A204.1 (cell line): Measurements from ENCODE around the gene GAK.

Experiments
- FAIRE-seq: peaks from 2 replicates; lab custom pipeline; 2012; peaks lifted over from hg19 to GRCh38; lab: Jason Lieb, UNC

Gene GAK

DNA sequence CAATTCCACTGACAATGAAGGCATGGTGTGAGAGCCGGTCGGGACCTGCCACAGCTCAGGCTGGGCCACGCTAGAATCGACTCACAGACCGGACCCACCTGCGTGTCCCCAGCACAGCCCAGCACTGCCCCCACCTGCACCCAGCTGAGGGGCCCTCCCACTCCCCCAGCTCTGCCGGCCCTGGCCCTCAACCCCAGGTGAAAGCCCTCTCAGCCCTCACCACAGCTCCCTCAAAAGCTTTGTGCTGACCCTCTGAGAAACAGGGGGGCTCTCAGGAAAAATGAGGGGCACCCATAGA lies 25.1 kb downstream of the GAK start:
- FAIRE-seq: no peak

- FAIRE-seq: no peak
Observed at GRCh38 chr4:906339-907102, 25.6 kb downstream of the GAK start.

DNA sequence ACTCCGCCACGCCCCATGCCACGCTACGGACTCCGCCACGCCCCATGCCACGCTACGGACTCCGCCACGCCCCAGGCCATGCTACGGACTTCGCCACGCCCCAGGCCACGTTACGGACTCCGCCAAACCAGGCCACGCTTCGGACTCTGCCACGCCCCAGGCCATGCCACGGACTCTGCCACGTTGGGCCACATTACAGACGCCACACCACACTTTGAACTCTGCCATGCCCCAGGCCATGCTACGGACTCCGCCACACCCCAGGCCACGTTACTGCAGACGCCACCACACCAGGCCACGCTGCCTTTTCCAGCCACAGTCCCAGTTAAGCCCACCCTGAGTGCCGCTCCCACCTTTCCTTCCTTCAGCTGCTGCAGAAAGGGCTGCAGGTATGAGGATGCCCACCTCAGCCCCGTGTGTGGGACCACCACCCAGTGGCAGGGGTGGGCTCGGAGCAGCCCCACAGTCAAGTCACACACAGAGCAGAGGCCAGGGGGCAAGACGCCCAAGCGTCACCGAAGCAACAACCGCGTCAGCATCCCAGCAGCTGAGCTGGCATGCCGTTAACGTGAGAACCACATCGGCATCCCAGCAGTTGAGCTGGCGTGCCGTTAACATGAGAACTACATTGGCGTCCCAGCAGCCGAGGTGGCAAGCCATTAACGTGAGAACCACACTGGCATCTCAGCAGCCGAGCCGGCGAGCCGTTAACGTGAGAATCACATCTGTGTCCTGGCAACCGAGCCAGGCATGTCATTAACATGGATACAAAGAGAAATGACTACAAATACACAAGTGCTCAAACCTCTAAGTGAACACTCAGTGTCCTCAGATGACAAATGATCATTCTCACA lies 26.4 kb downstream of the GAK start:
- FAIRE-seq: no peak

- FAIRE-seq: no peak
Observed at GRCh38 chr4:903066-904046, 28.8 kb downstream of the GAK start.

DNA sequence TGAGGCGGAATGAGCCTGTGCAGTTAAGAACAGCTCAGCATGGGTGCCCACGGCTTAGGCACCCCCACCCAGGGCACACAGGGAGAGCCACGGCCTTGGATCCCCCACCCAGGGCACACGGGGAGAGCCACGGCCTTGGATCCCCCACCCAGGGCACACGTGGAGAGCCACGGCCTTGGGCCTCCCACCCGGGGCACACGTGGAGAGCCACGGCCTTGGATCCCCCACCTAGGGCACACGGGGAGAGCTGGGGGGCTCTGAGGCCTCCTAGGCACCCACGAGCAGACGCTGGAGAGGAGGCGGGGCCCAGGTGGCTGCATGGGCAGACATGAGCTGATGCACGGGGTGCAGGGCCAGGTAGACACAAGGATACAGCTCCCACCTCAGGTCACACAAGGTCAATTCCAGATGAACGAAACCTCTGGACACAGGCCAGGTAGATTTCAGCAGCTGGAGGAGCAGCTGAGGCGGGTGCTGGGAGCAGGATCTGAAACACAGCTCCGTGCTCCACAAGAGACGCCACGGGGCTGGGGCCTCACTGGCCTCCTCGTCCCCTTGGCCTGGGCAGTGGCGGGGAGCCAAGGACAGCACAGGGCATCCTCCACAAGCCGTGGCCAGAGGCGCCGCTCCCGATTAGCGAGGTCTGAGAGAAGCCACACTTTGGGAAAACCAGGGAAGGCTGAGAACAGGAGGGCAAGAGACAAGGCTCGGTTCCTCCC lies 30.8 kb downstream of the GAK start:
- no peak for FAIRE-seq

DNA sequence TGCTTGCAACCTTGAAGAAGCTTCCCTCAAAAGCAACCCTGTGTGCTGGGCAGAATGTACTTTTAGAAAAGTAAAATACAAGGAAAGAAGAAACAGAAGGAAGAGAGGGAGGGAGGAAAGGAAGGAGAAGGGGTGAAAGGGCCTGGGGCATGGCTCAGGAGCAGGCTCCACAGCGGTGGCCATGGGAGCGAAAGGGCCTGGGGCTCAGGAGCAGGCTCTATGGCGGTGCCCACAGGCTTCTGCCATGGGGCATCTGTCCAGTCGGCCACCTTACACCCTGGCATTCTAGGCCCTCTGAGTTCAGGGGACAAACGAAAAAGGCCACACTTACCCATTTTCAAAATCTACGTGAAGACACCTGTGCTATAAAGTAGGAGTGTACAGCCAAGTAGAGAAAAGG lies 31.4 kb downstream of the GAK start:
- no peak for FAIRE-seq

- FAIRE-seq: no peak
Observed at GRCh38 chr4:900073-900472, 32.0 kb downstream of the GAK start.

DNA sequence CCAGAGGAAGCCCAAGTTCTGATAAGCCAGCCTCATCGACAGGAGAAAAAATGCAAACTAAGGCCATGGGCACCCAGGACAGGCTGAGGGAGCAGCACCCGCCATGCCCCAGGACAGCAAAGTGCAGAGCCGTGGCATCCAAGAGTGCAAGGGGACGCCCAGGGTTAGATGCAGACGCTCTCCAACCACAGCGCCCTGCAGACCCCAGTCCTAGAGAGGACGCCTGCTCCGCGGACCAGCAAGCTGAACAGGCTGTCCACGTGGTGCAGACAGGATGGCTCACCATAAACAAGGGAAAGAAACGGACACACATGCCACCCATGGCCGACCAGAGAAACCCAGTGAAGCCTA lies 32.6 kb downstream of the GAK start:
- FAIRE-seq: no peak

- no peak for FAIRE-seq
Observed at GRCh38 chr4:898869-899555, 33.1 kb downstream of the GAK start.

- no peak for FAIRE-seq
Observed at GRCh38 chr4:898123-898522, 34.0 kb downstream of the GAK start.

GRCh38 chr4:896630-897029 lies 35.5 kb downstream of the GAK start:
- no peak for FAIRE-seq

GRCh38 chr4:896216-896615 lies 35.9 kb downstream of the GAK start:
- no peak for FAIRE-seq

DNA sequence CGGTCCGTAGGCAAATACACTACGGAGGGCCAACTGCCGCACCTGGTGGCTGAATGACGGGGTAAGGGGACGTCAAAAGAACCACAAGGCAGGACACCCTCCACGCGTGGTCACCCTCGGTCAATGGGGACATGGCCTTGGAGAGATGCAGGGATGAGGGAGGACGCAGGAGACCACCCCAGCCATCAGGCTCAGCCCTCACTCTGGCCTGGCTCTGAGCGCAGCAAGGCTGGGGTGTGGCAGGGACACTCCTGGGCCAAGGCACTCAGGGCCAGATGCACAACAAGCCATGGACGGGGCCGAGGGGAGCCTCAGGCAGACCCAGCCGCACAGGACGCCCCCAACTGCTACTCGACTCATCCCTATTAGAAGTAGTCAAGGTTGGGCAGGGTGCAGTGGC lies 36.5 kb downstream of the GAK start:
- no peak for FAIRE-seq

DNA sequence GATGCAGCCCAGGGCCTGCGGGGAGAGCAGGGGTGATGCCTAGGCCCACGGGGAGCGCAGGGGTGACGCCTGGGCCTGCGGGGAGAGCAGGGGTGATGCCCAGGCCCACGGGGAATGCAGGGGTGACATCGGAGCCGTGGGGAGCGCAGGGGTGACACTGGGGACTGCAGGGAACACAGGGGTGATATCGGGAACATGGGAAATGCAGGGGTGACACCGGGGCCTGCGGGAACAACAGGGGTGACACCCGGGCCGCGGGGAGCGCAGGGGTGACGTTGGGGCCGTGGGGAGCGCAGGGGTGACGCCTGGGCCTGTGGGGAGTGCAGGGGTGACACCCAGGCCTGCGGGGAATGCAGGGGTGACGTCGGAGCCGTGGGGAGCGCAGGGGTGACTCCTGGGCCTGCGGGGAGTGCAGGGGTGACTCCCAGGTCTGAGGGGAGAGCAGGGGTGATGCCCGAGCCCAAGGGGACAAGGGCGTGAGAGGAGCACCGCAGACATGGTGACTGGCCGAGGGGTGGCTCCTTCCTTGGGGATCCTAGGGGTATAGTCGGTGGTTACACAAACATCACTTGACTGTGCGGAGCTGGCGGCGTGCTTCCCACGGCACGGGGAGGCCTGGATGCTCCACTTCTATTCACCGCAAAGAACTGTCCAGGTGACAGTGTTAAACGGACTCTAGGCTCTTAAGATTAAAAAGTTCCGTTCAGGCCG lies 38.0 kb downstream of the GAK start:
- FAIRE-seq: no peak

DNA sequence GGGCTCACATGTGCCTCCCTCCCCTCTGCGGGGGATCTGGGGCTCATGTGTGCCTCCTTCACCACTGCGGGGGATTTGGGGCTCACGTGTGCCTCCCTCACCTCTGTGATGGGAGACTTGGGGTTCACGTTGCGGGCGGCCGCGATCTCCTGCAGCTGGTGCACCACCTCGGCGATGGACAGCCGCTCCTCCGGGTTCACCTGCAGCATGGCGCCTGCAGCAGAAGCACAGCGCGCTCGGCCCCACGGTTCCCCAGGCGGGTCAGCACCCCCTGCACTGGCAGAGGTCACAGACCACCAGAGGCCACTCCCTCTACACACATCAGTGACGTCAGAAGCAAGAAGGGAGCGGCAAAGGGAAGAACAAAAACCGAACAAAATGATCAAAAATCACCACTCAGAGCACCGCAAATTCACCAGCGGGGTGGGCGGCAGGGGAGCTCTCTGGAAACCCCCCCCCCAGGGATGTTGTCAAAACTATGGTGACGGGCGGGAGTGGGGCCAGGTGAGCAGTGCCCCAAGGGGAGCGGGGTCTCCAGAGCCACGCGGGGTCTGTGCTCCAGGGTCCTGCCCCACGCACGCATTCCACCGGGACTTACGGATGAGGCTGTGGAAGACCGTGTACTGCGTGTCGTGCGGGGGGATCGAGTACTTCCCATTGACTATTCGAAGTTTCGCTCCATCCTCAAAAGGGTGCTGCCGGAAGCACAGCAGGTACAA lies 38.7 kb downstream of the GAK start:
- FAIRE-seq: no peak

- FAIRE-seq: no peak
Observed at GRCh38 chr4:892780-893179, 39.3 kb downstream of the GAK start.

DNA sequence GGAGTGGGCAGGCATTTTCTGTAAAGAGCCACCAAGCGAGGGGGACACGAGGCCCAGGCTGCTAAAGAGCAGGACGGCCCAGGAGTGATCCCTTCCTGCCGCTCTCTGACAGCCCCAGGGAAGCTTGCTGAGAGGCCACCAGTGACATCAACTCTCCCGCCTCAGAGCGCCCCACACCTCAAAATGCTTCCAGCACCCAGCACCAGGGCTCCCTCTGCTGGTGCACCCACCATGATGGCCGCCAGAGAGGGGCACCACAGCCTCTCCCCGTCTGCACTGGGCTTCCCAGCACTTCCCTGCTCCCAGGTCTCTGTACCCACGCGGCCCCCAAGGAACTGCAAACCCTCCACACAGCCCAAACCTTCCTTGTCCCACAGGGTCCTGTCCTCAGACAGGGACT lies 40.4 kb downstream of the GAK start:
- no peak for FAIRE-seq

DNA sequence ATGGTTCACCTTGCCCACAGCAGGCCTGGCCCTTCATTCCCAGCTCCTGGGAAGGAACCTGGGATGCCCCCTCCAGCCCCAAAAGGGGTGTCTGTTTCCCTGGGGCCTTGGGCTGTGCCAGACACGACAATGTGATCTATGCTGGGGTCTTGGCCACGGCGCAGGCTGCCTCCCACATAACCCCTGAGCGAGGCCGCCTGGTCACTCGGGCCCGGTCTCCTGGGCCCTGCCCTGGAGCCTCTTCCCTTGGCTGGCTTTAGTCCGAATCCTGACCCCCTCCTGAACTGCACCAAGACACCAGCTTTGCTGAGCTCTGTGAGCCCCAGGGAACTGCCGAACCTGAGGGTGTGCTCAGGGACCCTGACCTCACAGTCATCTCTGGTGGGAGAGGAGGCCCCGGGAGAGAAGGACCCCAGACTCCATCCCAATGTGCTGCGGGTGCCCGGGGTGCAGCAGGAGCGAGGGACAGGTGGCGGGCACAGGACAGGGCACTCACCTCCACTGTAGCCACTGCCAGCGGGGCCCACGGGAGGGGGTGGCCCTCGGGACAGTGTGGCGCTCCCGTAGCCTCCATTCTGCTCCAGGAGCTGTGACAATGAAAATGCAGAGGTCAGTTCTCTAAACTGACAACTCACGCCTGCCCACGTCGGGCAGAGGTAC lies 42.0 kb downstream of the GAK start:
- FAIRE-seq: no peak

DNA sequence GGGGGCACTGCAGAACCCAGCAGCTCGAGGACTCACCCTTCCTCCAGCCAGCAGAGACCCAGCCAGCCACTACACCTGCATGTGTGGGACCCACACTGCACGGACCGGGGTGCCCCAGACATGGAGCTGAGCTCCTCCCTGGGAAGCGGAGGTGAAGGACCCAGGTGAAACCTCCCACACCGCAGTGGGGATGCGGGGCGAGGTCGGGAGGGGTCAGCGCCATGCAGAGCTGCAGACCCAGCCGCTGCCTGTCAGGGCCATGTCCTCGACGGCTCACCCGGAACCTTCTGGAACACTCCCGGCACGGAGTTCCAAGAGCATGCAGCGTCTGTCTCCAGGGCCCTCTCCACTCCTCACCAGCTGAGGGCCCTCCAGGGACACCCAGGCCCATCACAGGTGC lies 42.6 kb downstream of the GAK start:
- no peak for FAIRE-seq

DNA sequence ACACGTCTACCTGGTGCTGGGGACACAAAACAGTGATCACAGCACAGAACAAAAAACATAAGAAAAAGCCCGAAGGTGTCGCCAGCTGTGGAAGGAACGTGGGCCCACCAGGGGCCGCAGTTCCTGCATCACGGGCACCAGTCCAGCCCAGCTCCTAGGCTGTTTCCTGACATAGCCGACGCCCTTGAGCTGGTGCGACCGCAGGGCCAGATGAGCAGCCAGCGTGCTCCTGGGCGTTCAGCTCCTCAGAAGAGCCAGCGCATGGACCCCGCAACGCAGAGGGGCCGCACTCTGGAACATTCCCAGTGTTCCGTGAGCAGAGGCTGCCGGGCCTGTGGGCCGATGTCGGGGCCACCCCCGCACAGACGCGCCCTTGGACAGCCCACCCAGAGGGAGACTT lies 44.1 kb downstream of the GAK start:
- FAIRE-seq: no peak
